Loucy (cell line): Measurements from ENCODE around the gene RPP14.
A peak's percentile ranks its signal among the peaks of the same experiment; 100 is the strongest.

Source experiments
- H2AFZ ChIP-seq: fragments of 200-600 bp; sonication (generic); 2 replicates; pipeline ENCODE4 v1.6.0; 2016; ENCODE audit warnings: antibody characterized with exemption, mild to moderate bottlenecking, low read length, moderate library complexity
- H3F3A ChIP-seq: fragments of 200-600 bp; 2 replicates; pipeline ENCODE4 v1.6.0; 2016; ENCODE audit warnings: antibody characterized with exemption, low read depth, mild to moderate bottlenecking
- H3K27me3 ChIP-seq: fragments of 200-600 bp; sonication (generic); 2 replicates; pipeline ENCODE4 v1.6.1; 2014; ENCODE audit warnings: low read length, mild to moderate bottlenecking; ENCODE audit not compliant: insufficient read depth, poor library complexity, severe bottlenecking
- H3K36me3 ChIP-seq: fragments of 200-600 bp; sonication (generic); 2 replicates; pipeline ENCODE4 v1.6.1; 2016; ENCODE audit warnings: low read length; ENCODE audit not compliant: insufficient read depth
- H3K4me1 ChIP-seq: fragments of 200-600 bp; sonication (generic); 2 replicates; pipeline ENCODE4 v1.5.1; 2014; ENCODE audit warnings: low read length, mild to moderate bottlenecking; ENCODE audit not compliant: insufficient read depth, poor library complexity, severe bottlenecking
- H3K4me2 ChIP-seq: fragments of 200-600 bp; sonication (generic); 2 replicates; pipeline ENCODE4 v1.6.0; 2014; ENCODE audit warnings: antibody characterized with exemption, low read length, low read depth, mild to moderate bottlenecking; ENCODE audit not compliant: poor library complexity, severe bottlenecking
- H3K4me3 ChIP-seq: fragments of 200-600 bp; sonication (generic); 2 replicates; pipeline ENCODE4 v1.5.1; 2014; ENCODE audit warnings: low read length, mild to moderate bottlenecking, mixed read lengths; ENCODE audit not compliant: poor library complexity, severe bottlenecking
- H3K79me2 ChIP-seq: fragments of 200-600 bp; sonication (generic); 2 replicates; pipeline ENCODE4 v1.6.1; 2014; ENCODE audit warnings: low read length; ENCODE audit not compliant: insufficient read depth
- H3K9ac ChIP-seq: fragments of 200-600 bp; sonication (generic); 2 replicates; pipeline ENCODE4 v1.6.0; 2014; ENCODE audit warnings: mild to moderate bottlenecking, low read depth, low read length, moderate library complexity; ENCODE audit not compliant: poor library complexity, severe bottlenecking
- H3K9me2 ChIP-seq: fragments of 200-600 bp; sonication (generic); replicated peaks from 2 replicates; pipeline ENCODE4 v1.6.1; 2016; ENCODE audit warnings: low read depth, low read length, mixed read lengths
- H3K9me3 ChIP-seq: fragments of 200-600 bp; sonication (generic); 2 replicates; pipeline ENCODE4 v1.6.1; 2014; ENCODE audit warnings: mild to moderate bottlenecking, antibody characterized with exemption, low read length, low read depth; ENCODE audit not compliant: insufficient read depth
- H4K20me1 ChIP-seq: fragments of 200-600 bp; sonication (generic); 2 replicates; pipeline ENCODE4 v1.6.0; 2014; ENCODE audit warnings: antibody characterized with exemption, low read length, mild to moderate bottlenecking; ENCODE audit not compliant: insufficient read depth, poor library complexity, severe bottlenecking
- EZH2phosphoT487 ChIP-seq: fragments of 200-600 bp; IDR thresholded peaks from 2 replicates; pipeline ENCODE4 v1.6.1; 2018; ENCODE audit warnings: antibody characterized with exemption, mild to moderate bottlenecking, moderate library complexity, borderline replicate concordance
- TF ChIP-seq, protein P1 (sequence below): fragments of 200-600 bp; sonication (generic); conservative IDR thresholded peaks from 2 replicates; pipeline ENCODE4 v1.5.1; 2014; ENCODE audit warnings: mild to moderate bottlenecking, antibody characterized with exemption, low read length

The RPP14 gene

GRCh38 chr3:58340594-58341244 is 34.7 kb downstream of the RPP14 start:
- Histone ChIP-seq H3K79me2 (peaks cover 83% of the 10 kb centered on the region), H3K9me2 (no peaks in the 10 kb centered on the region), H3K9me3 (no peaks in the 10 kb centered on the region), H3K27me3 (no peaks in the 10 kb centered on the region), H4K20me1 (peaks cover 6% of the 10 kb centered on the region), H3K4me2 (peak overlapping the region; percentile 16), H3F3A (no peaks in the 10 kb centered on the region), H3K4me1 (peaks cover 39% of the 10 kb centered on the region), H3K4me3 (peak overlapping the region; percentile 6), H3K36me3 (no peaks in the 10 kb centered on the region), H2AFZ (no peak overlapping the region), H3K9ac (peak overlapping the region; percentile 37)
- TF ChIP-seq EZH2phosphoT487 = no peak
- TF ChIP-seq, protein P1, sequence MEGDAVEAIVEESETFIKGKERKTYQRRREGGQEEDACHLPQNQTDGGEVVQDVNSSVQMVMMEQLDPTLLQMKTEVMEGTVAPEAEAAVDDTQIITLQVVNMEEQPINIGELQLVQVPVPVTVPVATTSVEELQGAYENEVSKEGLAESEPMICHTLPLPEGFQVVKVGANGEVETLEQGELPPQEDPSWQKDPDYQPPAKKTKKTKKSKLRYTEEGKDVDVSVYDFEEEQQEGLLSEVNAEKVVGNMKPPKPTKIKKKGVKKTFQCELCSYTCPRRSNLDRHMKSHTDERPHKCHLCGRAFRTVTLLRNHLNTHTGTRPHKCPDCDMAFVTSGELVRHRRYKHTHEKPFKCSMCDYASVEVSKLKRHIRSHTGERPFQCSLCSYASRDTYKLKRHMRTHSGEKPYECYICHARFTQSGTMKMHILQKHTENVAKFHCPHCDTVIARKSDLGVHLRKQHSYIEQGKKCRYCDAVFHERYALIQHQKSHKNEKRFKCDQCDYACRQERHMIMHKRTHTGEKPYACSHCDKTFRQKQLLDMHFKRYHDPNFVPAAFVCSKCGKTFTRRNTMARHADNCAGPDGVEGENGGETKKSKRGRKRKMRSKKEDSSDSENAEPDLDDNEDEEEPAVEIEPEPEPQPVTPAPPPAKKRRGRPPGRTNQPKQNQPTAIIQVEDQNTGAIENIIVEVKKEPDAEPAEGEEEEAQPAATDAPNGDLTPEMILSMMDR = no peak

DNA sequence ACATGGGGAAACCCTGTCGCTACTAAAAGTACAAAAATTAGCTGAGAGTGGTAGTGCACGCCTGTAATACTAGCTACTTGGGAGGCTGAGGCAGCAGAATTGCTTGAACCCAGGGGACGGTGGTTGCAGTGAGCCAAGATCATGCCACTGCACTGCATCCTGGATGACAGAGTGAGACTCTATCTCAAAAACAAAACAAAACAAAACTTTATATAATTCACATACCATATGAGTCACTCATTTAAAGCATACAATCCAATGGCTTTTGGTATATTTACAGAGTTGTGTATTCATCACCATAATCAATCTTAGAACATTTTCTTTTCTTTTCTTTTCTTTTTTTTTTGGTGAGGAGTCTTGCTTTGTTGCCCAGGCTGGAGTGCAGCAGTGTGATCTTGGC is 35.3 kb downstream of the RPP14 start:
- peaks cover 40% of the 10 kb centered on the region for H3K4me1 ChIP-seq

DNA sequence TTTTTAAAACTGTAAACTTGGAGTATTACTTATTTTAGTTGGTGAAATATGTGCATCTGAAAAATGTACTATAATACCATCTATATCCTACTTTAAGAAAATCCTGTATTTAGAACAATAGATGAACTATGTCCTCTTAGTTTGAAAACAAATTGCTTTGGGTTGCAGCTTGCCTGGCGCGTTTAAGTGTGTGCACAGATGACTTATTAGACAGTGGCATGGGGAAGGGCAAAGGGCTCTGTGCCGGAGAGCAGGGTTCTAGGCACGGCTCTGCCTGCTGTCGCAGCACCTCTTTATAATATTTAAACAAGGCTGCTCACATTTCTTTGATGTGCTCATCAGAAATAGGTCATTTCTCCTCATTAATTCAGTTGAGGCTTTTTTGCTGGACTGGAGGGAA is 36.6 kb downstream of the RPP14 start:
- no peaks in the 10 kb centered on the region for H3K9me3 ChIP-seq
- H3K79me2 ChIP-seq = peaks cover 80% of the 10 kb centered on the region
- no peak for TF ChIP-seq EZH2phosphoT487
- TF ChIP-seq, protein P1 = no peak

More for the DNA sequence above, 35.3 kb downstream of the RPP14 start:
- Histone ChIP-seq H3K27me3 (no peaks in the 10 kb centered on the region), H3F3A (no peaks in the 10 kb centered on the region), H4K20me1 (peaks cover 2% of the 10 kb centered on the region), H3K9me2 (no peaks in the 10 kb centered on the region), H2AFZ (no peak overlapping the region), H3K9me3 (no peaks in the 10 kb centered on the region), H3K4me2 (peak overlapping the region; percentile 16), H3K79me2 (peaks cover 84% of the 10 kb centered on the region), H3K9ac (peak overlapping the region; percentile 37), H3K36me3 (no peaks in the 10 kb centered on the region), H3K4me3 (peak overlapping the region; percentile 6)
- TF ChIP-seq EZH2phosphoT487 = no peak
- TF ChIP-seq, protein P1 = no peak

More for the DNA sequence above, 36.6 kb downstream of the RPP14 start:
- Histone ChIP-seq H3K36me3 (no peaks in the 10 kb centered on the region), H4K20me1 (no peaks in the 10 kb centered on the region), H3F3A (no peaks in the 10 kb centered on the region), H3K4me2 (peak overlapping the region; percentile 6), H3K27me3 (no peaks in the 10 kb centered on the region), H3K4me3 (no peak overlapping the region), H3K9ac (peak overlapping the region; percentile 5), H3K9me2 (no peaks in the 10 kb centered on the region), H3K4me1 (peaks cover 44% of the 10 kb centered on the region), H2AFZ (no peak overlapping the region)
